Left forelimb (tissue), 1 donor: ENCODE measurements around the gene JAG1.

Experiments used
- DNase-seq: peaks from one replicate; pipeline ENCODE4 v3.0.0-alpha.2; 2018; ENCODE audit warnings: low spot score

Gene JAG1

DNA sequence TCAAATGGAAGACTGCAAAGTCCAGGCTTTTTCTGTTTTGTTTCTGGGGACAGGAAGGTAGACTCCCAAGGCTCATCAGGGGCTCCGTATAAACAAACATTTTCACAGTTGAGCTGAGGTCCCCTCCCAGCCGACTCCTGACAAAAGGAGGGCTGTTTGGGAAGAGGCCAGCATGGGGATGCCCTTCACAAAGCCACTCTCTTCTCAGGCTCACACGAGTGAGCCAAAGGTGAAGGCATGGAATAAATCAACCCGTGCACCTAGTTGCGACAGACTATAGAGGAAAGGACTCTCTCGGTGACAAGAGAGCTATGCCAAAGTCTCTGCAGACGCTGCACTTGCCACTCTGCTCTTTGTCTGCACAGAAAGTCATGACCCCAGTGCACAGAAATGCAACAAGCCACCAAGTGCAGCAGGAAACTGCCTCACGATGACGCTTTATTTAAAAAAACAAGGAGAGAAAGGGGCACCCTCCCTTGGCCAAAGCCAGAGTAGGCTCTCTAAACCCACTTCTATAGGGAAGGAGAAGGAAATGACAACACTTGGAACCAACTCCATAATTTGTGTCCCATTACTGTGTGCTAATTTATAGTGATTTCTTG lies 21.0 kb downstream of the JAG1 start:
- no peak for DNase-seq

- DNase-seq, result no peak
Observed at GRCh38 chr20:10652185-10652584, 21.6 kb downstream of the JAG1 start.

DNA sequence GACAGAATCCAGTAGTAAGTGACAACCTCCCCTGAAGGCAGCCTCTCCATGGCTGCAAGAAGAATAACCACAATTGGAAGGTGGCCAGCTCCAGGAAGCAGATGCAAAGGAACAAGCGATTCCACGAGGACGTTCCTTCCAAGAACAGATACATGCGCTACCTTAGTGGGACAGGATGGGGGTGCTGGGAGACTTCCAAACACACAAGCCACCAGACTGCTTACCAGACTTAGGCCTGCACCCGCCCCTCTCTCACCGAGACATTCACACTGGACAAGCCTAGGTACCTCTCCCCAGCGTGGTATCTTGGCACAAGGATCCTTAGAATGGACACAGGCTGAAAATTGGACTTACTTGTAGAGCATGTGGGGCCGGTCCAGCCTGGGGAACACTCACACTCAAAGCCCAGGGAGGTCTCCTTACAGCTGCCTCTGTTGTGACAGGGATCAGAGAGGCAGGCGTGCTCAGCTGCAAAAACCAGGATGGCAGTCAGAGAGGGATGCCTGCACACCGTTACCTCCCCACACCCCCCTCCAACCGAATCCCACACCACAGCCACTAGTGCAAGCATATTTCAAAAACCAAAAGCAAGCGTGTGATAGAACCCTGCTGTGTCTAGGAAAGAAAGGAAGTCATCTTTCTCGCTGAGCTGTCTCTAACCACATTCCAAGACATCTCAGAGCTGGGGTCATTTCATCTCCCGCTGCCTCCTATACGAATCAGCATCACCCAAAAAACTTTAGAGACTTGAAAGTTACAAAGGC lies 22.4 kb downstream of the JAG1 start:
- no peak for DNase-seq

DNA sequence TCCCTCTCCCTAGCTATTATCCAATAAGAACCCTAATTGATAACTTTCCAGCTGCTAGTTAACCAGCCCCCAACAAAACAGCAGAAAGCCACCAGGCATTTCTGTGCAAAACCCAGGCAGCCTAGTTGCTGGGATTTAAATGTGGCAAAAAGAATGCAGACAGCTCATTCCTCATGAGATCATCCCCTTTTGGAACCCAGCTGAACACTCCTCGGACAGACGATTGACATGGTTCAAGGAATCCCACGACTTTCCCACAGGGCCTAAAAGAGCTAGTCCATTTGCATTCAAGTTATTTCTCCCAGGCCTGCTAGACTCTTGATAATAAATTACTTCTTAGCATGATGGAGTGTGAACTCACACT lies 24.0 kb downstream of the JAG1 start:
- DNase-seq, result no peak

GRCh38 chr20:10649080-10649796 lies 24.6 kb downstream of the JAG1 start:
- DNase-seq, result no peak

GRCh38 chr20:10648651-10649050 lies 25.1 kb downstream of the JAG1 start:
- no peak for DNase-seq

GRCh38 chr20:10647909-10648308 lies 25.9 kb downstream of the JAG1 start:
- no peak for DNase-seq

GRCh38 chr20:10647471-10647870 lies 26.3 kb downstream of the JAG1 start:
- no peak for DNase-seq

GRCh38 chr20:10646886-10647420 lies 26.8 kb downstream of the JAG1 start:
- DNase-seq, result no peak

GRCh38 chr20:10646006-10646405 lies 27.8 kb downstream of the JAG1 start:
- no peak for DNase-seq

- DNase-seq, result no peak
Observed at GRCh38 chr20:10645205-10645570, 28.6 kb downstream of the JAG1 start.

- no peak for DNase-seq
Observed at GRCh38 chr20:10644458-10645204, 29.2 kb downstream of the JAG1 start.

GRCh38 chr20:10643560-10643873 lies 30.3 kb downstream of the JAG1 start:
- DNase-seq, result no peak

GRCh38 chr20:10642856-10643559 lies 30.8 kb downstream of the JAG1 start:
- DNase-seq, result no peak

GRCh38 chr20:10641893-10642292 lies 31.9 kb downstream of the JAG1 start:
- DNase-seq, result peak; percentile 20

GRCh38 chr20:10641467-10641866 lies 32.3 kb downstream of the JAG1 start:
- no peak for DNase-seq

DNA sequence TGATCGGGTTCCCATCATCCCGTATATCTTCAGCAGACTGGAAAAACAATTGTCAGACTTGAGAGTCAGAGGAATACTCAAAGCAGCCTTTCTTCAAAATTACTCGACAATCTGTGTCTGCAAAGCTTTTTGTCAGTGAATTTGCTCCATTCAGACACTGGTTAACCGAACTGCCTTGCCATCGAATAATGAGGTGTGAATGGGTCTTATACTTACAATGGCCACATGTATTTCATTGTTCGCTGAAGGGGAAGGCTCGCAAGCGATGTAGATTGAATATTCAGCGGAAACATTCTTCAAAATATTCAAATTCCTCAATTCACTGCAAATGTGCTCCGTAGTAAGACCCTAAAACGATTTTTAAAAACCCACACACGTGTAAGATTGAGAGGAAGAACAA lies 32.9 kb downstream of the JAG1 start:
- DNase-seq, result no peak

DNA sequence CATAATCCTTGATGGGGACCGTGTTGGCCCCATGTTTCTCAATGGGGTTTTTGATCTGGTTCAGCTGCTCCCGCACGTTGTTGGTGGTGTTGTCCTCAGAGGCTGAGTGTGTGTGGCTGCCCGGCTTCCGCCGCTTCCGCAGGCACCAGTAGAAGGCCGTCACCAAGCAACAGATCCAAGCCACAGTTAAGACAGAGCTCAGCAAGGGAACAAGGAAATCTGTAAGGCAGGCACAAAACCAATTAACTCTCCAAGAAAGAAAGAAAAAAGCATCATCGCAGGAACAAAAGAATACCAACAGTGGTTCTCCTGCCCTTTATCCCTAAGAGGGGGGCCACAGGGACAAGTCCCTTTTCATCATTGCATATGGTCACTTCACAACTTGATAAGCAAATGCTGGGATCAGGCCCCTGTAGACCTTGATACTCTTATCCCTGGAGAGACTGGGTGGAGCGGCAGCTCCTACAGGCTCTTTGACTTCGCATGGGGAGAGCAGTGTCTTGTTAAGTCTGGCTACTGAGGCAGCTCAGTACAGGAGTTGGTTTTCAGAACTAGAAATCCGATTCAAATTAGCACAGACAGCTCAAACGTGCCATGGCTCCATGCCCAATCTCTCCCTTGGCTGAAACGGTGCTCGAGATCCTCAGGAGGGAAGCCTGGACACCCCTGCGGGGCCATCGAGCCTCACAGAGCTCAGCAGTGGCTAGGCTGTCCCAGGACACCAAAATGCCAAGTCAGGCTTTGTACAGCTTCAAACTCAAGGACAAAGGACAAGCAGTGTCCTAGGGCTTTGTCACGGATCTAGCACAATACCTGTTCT lies 33.9 kb downstream of the JAG1 start:
- peak; percentile 50 for DNase-seq

- peak; percentile 61 for DNase-seq
Observed at GRCh38 chr20:10639077-10639736, 34.6 kb downstream of the JAG1 start.

- peak; percentile 15 for DNase-seq
Observed at GRCh38 chr20:10637563-10637962, 36.2 kb downstream of the JAG1 start.
